GM23338 (cell line): Measurements from ENCODE around the gene GNAI2. TPM values are rescaled to one million over a fixed set of nuclear protein-coding genes. Genes with fewer than 3 reads are reported as not detected.

Source experiments
- ATAC-seq: fragments of 200-7000 bp; cut with Tn5 transposase; 3 replicates; pipeline ENCODE4 v1.9.1; 2020
- DNase-seq: peaks from one replicate; pipeline ENCODE4 v3.0.0-alpha.2; 2015; ENCODE audit warnings: low spot score
- H2AFZ ChIP-seq: fragments of 200-600 bp; sonication (generic); 2 replicates; pipeline ENCODE4 v1.8.0; 2016; ENCODE audit warnings: antibody characterized with exemption, mild to moderate bottlenecking, moderate library complexity
- H3F3A ChIP-seq: fragments of 200-600 bp; sonication (generic); replicated peaks from 2 replicates; pipeline ENCODE4 v1.8.0; 2017; ENCODE audit warnings: antibody characterized with exemption, mixed run types, low read depth
- H3K27ac ChIP-seq: fragments of 200-600 bp; sonication (generic); 2 replicates; pipeline ENCODE4 v1.6.1; 2016; ENCODE audit warnings: low read depth
- H3K27me3 ChIP-seq: fragments of 200-600 bp; sonication (generic); 2 replicates; pipeline ENCODE4 v1.8.0; 2016; ENCODE audit warnings: mild to moderate bottlenecking, mixed run types, moderate library complexity; ENCODE audit not compliant: insufficient read depth
- H3K36me3 ChIP-seq: fragments of 200-600 bp; sonication (generic); 2 replicates; pipeline ENCODE4 v1.8.0; 2016; ENCODE audit warnings: mild to moderate bottlenecking; ENCODE audit not compliant: insufficient read depth
- H3K4me1 ChIP-seq: fragments of 200-600 bp; sonication (generic); 2 replicates; pipeline ENCODE4 v1.8.0; 2016; ENCODE audit warnings: mild to moderate bottlenecking, moderate library complexity; ENCODE audit not compliant: insufficient read depth
- H3K4me2 ChIP-seq: fragments of 200-600 bp; sonication (generic); 2 replicates; pipeline ENCODE4 v1.7.1; 2017; ENCODE audit warnings: mixed run types
- H3K4me3 ChIP-seq: fragments of 200-600 bp; sonication (generic); 2 replicates; pipeline ENCODE4 v1.6.1; 2016; ENCODE audit warnings: mixed run types
- H3K79me2 ChIP-seq: fragments of 200-600 bp; sonication (generic); replicated peaks from 2 replicates; pipeline ENCODE4 v1.8.0; 2017; ENCODE audit warnings: mild to moderate bottlenecking; ENCODE audit not compliant: insufficient read depth
- H3K9me2 ChIP-seq: fragments of 200-600 bp; sonication (generic); 2 replicates; pipeline ENCODE4 v1.8.0; 2017; ENCODE audit not compliant: insufficient read depth
- H4K20me1 ChIP-seq: fragments of 200-600 bp; sonication (generic); replicated peaks from 2 replicates; pipeline ENCODE4 v1.8.0; 2017; ENCODE audit warnings: mild to moderate bottlenecking; ENCODE audit not compliant: insufficient read depth
- H3K27ac Mint-ChIP-seq: 2 replicates; pipeline ENCODE4 v1.8.0; 2020; ENCODE audit warnings: inconsistent platforms, mild to moderate bottlenecking, moderate library complexity, mixed read lengths
- H3K27me3 Mint-ChIP-seq: 3 replicates; pipeline ENCODE4 v1.8.0; 2022; ENCODE audit warnings: low read depth, mild to moderate bottlenecking, moderate library complexity, mixed read lengths, inconsistent platforms; ENCODE audit not compliant: insufficient read depth, poor library complexity
- H3K36me3 Mint-ChIP-seq: 3 replicates; pipeline ENCODE4 v1.8.0; 2021; ENCODE audit warnings: low read depth, mild to moderate bottlenecking, inconsistent platforms, moderate library complexity, mixed read lengths
- H3K4me1 Mint-ChIP-seq: 3 replicates; pipeline ENCODE4 v1.8.0; 2020; ENCODE audit warnings: mild to moderate bottlenecking, inconsistent platforms, mixed read lengths
- H3K4me3 Mint-ChIP-seq: 3 replicates; pipeline ENCODE4 v1.8.0; 2021; ENCODE audit warnings: moderate library complexity, mild to moderate bottlenecking, inconsistent platforms, mixed read lengths
- H3K9me3 Mint-ChIP-seq: 3 replicates; pipeline ENCODE4 v1.8.0; 2020; ENCODE audit warnings: moderate library complexity, mild to moderate bottlenecking, inconsistent platforms, mixed read lengths
- CTCF ChIP-seq, 2 experiments: fragments of 200-600 bp in 1 of 2; sonication (generic) in 1 of 2; conservative IDR thresholded peaks; 2 replicates each; pipeline versions ENCODE4 v1.5.1 to v1.6.1; 2016 to 2017; ENCODE audit warnings: antibody characterized with exemption in 2 of 2, low read depth in 2 of 2, mild to moderate bottlenecking in 2 of 2, moderate library complexity in 1 of 2
- ETS1 ChIP-seq: IDR thresholded peaks from 2 replicates; pipeline ENCODE4 v1.6.1; 2016; ENCODE audit warnings: antibody characterized with exemption
- EZH2 ChIP-seq: fragments of 200-600 bp; sonication (generic); IDR thresholded peaks from one replicate; pipeline ENCODE4 v1.8.0; 2017; ENCODE audit warnings: antibody characterized with exemption, mild to moderate bottlenecking, low read depth; ENCODE audit not compliant: unreplicated experiment
- EZH2phosphoT487 ChIP-seq: fragments of 200-600 bp; sonication (generic); IDR thresholded peaks from one replicate; pipeline ENCODE4 v1.8.1; 2018; ENCODE audit warnings: antibody characterized with exemption; ENCODE audit not compliant: unreplicated experiment
- NANOG ChIP-seq: IDR thresholded peaks from 2 replicates; pipeline ENCODE4 v1.6.1; 2016; ENCODE audit warnings: antibody characterized with exemption, borderline replicate concordance
- STAT1 ChIP-seq: IDR thresholded peaks from one replicate; pipeline ENCODE4 v1.6.1; 2016; ENCODE audit warnings: antibody characterized with exemption; ENCODE audit not compliant: unreplicated experiment
- ZNF114 ChIP-seq: fragments of 250-450 bp; sonication (Bioruptor Pico); IDR thresholded peaks from 2 replicates; pipeline ENCODE4 v1.5.0; 2020; ENCODE audit warnings: mild to moderate bottlenecking, moderate library complexity
- ZNF331 ChIP-seq: fragments of 250-450 bp; sonication (Bioruptor Pico); IDR thresholded peaks from 2 replicates; pipeline ENCODE4 v1.5.0; 2020; ENCODE audit warnings: low read depth, mild to moderate bottlenecking, moderate library complexity
- polyA plus RNA-seq: library from polyadenylated mRNA; unstranded; fragments of >200 nt; fragmentation: Nextera tagmentation; extraction: Ambion mirVana; gene quantifications from 2 replicates; pipeline ENCODE4 v1.2.1, GENCODE V29; 2016
- total RNA-seq: library from RNA; depleted of rRNA; stranded (reverse); fragments of >200 nt; shearing (Covaris generic); gene quantifications from 2 replicates; pipeline ENCODE4 v1.2.3, GENCODE V29; 2014
- TF ChIP-seq, protein P1 (sequence below): fragments of 250-450 bp; sonication (Bioruptor Pico); IDR thresholded peaks from 2 replicates; pipeline ENCODE4 v1.5.0; 2020; ENCODE audit warnings: mild to moderate bottlenecking, moderate library complexity

Gene GNAI2
- total and polyA plus RNA-seq, 2 experiments from 2014 or later, result 138 to 153 TPM

- Histone ChIP-seq H3K4me3 (no peak overlapping the region), H3K27ac (peak overlapping the region; percentile 89), H3K36me3 (no peaks in the 10 kb centered on the region), H3K27me3 (no peaks in the 10 kb centered on the region), H3K4me2 (peak overlapping the region; percentile 61), H3K4me1 (peaks cover 58% of the 10 kb centered on the region), H3K79me2 (no peaks in the 10 kb centered on the region), H3F3A (peaks cover 15% of the 10 kb centered on the region), H4K20me1 (no peaks in the 10 kb centered on the region), H2AFZ (no peak overlapping the region), H3K9me2 (no peaks in the 10 kb centered on the region)
- peak overlapping the region; percentile 63; the same call in 1 of the 2 replicates for H3K27ac Mint-ChIP-seq
- H3K9me3 Mint-ChIP-seq, result no peaks in the 10 kb centered on the region
- ATAC-seq (no peak), DNase-seq (no peak)
- no peaks in the 10 kb centered on the region for H3K36me3 Mint-ChIP-seq
- peaks cover 58% of the 10 kb centered on the region for H3K4me1 Mint-ChIP-seq
- H3K27me3 Mint-ChIP-seq, result peaks cover 21% of the 10 kb centered on the region
- TF ChIP-seq EZH2, result no peak
- TF ChIP-seq ETS1, result no peak
- no peak for TF ChIP-seq STAT1
- no peak for TF ChIP-seq ZNF114
- TF ChIP-seq NANOG, result no peak
- TF ChIP-seq CTCF (conservative IDR thresholded peaks at IDR 0.05; ENCODE audit: low read depth in 2 of 2), result no peak
- no peak for TF ChIP-seq EZH2phosphoT487
- no peak for TF ChIP-seq ZNF331
- H3K4me3 Mint-ChIP-seq, result no peak overlapping the region; the same call in 2 of the 3 replicates
Measured at GRCh38 chr3:50265571-50265970, 29.6 kb downstream of the GNAI2 start.

- no peaks in the 10 kb centered on the region for H3K36me3 Mint-ChIP-seq
- DNase-seq, result no peak
- TF ChIP-seq, protein P1, sequence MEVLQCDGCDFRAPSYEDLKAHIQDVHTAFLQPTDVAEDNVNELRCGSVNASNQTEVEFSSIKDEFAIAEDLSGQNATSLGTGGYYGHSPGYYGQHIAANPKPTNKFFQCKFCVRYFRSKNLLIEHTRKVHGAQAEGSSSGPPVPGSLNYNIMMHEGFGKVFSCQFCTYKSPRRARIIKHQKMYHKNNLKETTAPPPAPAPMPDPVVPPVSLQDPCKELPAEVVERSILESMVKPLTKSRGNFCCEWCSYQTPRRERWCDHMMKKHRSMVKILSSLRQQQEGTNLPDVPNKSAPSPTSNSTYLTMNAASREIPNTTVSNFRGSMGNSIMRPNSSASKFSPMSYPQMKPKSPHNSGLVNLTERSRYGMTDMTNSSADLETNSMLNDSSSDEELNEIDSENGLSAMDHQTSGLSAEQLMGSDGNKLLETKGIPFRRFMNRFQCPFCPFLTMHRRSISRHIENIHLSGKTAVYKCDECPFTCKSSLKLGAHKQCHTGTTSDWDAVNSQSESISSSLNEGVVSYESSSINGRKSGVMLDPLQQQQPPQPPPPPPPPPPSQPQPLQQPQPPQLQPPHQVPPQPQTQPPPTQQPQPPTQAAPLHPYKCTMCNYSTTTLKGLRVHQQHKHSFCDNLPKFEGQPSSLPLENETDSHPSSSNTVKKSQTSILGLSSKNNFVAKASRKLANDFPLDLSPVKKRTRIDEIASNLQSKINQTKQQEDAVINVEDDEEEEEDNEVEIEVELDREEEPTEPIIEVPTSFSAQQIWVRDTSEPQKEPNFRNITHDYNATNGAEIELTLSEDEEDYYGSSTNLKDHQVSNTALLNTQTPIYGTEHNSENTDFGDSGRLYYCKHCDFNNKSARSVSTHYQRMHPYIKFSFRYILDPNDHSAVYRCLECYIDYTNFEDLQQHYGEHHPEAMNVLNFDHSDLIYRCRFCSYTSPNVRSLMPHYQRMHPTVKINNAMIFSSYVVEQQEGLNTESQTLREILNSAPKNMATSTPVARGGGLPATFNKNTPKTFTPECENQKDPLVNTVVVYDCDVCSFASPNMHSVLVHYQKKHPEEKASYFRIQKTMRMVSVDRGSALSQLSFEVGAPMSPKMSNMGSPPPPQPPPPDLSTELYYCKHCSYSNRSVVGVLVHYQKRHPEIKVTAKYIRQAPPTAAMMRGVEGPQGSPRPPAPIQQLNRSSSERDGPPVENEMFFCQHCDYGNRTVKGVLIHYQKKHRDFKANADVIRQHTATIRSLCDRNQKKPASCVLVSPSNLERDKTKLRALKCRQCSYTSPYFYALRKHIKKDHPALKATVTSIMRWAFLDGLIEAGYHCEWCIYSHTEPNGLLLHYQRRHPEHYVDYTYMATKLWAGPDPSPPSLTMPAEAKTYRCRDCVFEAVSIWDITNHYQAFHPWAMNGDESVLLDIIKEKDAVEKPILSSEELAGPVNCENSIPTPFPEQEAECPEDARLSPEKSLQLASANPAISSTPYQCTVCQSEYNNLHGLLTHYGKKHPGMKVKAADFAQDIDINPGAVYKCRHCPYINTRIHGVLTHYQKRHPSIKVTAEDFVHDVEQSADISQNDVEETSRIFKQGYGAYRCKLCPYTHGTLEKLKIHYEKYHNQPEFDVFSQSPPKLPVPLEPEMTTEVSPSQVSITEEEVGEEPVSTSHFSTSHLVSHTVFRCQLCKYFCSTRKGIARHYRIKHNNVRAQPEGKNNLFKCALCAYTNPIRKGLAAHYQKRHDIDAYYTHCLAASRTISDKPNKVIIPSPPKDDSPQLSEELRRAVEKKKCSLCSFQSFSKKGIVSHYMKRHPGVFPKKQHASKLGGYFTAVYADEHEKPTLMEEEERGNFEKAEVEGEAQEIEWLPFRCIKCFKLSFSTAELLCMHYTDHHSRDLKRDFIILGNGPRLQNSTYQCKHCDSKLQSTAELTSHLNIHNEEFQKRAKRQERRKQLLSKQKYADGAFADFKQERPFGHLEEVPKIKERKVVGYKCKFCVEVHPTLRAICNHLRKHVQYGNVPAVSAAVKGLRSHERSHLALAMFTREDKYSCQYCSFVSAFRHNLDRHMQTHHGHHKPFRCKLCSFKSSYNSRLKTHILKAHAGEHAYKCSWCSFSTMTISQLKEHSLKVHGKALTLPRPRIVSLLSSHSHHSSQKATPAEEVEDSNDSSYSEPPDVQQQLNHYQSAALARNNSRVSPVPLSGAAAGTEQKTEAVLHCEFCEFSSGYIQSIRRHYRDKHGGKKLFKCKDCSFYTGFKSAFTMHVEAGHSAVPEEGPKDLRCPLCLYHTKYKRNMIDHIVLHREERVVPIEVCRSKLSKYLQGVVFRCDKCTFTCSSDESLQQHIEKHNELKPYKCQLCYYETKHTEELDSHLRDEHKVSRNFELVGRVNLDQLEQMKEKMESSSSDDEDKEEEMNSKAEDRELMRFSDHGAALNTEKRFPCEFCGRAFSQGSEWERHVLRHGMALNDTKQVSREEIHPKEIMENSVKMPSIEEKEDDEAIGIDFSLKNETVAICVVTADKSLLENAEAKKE, result no peak
- TF ChIP-seq ETS1, result no peak
- no peak for TF ChIP-seq NANOG
- TF ChIP-seq EZH2, result no peak
Measured at GRCh38 chr3:50266017-50266416, 30.0 kb downstream of the GNAI2 start.

More at GRCh38 chr3:50266017-50266416, 30.0 kb downstream of the GNAI2 start:
- Histone ChIP-seq H4K20me1 (no peaks in the 10 kb centered on the region), H3F3A (peaks cover 12% of the 10 kb centered on the region), H3K36me3 (no peaks in the 10 kb centered on the region), H3K79me2 (no peaks in the 10 kb centered on the region), H3K27ac (no peak overlapping the region), H3K4me2 (peak overlapping the region; percentile 26; the same call in 1 of the 2 replicates), H3K9me2 (no peaks in the 10 kb centered on the region), H2AFZ (no peak overlapping the region), H3K4me3 (no peak overlapping the region), H3K27me3 (no peaks in the 10 kb centered on the region), H3K4me1 (peaks cover 54% of the 10 kb centered on the region)
- Mint-ChIP-seq H3K4me3 (no peak overlapping the region; the same call in 2 of the 3 replicates), H3K27ac (peak overlapping the region; percentile 63; the same call in 1 of the 2 replicates), H3K4me1 (peaks cover 56% of the 10 kb centered on the region), H3K27me3 (peaks cover 21% of the 10 kb centered on the region), H3K9me3 (no peaks in the 10 kb centered on the region)
- no peak for ATAC-seq
